HG02981 (cell line): Measurements from ENCODE around the gene CDC42BPG.

Experiments
- ATAC-seq: cut with Tn5 transposase; IDR thresholded peaks from one replicate; pipeline ENCODE4 v1.9.1; 2021; ENCODE audit warnings: mild to moderate bottlenecking, moderate library complexity; ENCODE audit not compliant: unreplicated experiment

CDC42BPG gene

GRCh38 chr11:64844330-64845128 lies at the start of gene CDC42BPG:
TSS of gene CDC42BPG (minus strand) at chr11:64844653. CDS start at chr11:64844569, 84 bp downstream.
- ATAC-seq: no peak

- no peak for ATAC-seq
Observed at GRCh38 chr11:64893194-64894069, 49.0 kb upstream of the CDC42BPG start.

DNA sequence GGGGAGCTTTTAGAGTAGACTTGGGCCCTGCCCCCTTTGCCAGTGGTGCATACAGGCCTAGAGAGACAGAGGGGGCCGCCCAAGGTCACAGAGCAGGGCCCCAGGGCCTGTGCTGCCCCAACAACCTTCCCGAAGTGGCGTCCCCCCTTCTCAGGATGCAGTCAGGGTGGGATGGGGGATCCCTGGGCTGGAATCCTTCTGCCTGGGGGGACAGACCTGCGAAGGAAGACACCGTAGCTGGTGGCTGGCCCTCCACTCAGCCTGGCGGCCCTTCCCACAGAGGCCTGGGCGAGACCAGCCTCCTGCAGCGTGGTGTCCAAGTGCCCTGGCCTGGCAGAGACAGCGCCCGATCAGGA lies 48.4 kb upstream of the CDC42BPG start:
- no peak for ATAC-seq

DNA sequence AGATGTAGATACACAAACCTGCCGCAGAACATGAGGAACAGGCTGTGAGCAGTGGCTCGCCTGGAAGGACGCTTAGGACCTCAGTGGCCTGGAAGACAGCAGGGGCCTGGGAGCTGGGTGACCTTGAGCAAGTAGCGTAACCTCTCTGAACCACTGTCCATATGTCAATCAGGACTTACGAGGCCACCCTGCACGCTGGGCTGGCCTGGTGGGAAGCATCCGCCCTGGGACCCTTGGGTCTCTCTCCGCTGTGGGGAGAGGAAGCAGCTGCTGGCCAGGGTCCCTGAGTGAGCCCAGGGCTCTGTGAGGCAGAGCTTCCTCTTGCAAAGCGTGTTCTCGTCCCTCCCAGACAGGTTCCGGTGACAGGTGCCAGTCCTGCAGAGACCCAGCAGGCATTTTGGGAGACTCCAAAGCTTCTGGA lies 48.0 kb upstream of the CDC42BPG start:
- no peak for ATAC-seq

DNA sequence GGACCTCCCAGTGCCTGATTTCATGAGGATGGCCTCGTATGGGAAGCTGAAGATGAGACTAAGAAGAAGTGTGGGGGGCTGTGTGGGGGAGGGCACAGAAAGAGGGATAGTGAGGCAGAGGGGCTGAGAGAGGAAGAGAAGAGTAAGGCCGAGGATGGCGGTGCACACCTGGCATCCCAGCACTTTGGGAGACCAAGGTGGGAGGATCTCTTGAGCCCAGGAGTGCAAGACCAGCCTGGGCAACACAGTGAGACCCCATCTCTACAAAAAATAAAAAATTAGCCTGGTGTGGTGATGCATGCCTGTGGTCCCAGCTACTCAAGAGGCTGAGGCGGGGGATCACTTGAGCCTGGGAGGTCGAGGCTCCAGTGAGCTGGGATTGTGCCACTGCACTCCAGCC lies 47.4 kb upstream of the CDC42BPG start:
- ATAC-seq: no peak

DNA sequence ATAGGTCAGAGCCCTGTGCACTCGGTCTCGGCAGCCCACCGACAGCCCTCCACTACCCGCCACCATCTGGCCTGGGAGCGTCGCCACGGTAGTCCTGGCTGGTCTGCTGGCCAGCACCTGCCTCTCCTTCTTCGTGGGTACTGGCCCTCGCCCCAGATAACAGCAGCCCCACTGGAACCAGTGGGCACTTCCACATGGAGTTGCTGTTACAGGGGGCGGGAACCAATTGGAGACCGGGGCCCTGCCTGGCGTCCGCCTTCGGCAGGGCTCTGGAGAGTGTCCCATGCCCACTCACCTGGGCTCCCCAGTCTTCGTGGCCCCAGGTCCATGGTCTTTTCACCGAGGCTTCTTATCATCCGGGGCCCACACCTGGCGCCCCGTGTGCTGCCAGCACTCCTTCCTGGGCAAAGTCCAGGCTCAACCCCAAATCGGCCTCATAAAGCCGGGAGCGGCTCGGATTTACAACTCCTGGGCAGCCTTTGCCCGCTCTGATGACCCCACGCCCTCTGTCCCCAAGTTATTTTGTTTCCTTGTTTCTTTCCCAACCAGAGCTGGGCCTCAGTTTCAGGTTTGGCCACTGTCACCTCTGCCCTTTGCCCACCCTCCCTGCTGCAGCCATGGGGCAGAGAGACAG lies 46.9 kb upstream of the CDC42BPG start:
- ATAC-seq: no peak

GRCh38 chr11:64890522-64890939 lies 46.1 kb upstream of the CDC42BPG start:
- ATAC-seq: no peak

- no peak for ATAC-seq
Observed at GRCh38 chr11:64888729-64889511, 44.5 kb upstream of the CDC42BPG start.

DNA sequence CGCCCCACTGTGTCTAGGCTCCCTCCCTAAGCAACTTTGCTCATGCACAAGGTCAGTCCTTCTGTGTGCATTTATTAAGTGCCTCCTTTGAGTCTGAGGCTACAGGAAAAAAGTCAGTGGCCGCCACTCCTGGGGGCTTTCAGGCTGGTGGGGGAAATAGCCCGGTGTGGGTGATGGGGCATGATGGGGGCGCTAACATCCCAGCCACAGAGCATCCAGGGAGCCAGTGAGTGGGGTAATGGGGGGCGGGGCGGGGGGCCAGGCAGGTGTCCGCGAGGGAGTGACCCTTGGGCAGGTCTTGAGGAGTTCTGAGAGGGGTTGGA lies 43.9 kb upstream of the CDC42BPG start:
- ATAC-seq: no peak

- peak; percentile 70 for ATAC-seq
Observed at GRCh38 chr11:64887757-64888405, 43.4 kb upstream of the CDC42BPG start.

- ATAC-seq: no peak
Observed at GRCh38 chr11:64887234-64887756, 42.8 kb upstream of the CDC42BPG start.

GRCh38 chr11:64885367-64886286 lies 41.2 kb upstream of the CDC42BPG start:
- ATAC-seq: no peak

GRCh38 chr11:64884019-64884418 lies 39.6 kb upstream of the CDC42BPG start:
- no peak for ATAC-seq

GRCh38 chr11:64883575-64883974 lies 39.1 kb upstream of the CDC42BPG start:
- no peak for ATAC-seq

DNA sequence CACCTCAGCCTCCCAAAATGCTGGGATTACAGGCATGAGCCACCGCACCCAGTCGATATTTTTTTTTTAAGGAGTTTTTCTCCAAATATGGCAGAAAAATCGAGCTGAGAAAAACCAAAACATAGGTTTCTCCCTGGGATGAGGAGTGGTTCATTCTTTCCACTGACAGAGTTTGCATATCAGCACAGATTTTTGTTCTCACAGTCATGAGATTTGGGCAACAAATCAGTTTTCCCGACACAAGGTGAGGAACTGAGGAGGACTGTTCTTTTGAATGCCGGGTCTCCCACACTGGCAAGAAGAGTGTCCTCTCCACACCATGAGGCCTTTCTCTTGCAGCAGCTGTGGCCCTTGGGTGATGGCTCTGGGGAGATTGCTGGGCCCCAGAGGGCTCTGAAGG lies 37.8 kb upstream of the CDC42BPG start:
- ATAC-seq: no peak

DNA sequence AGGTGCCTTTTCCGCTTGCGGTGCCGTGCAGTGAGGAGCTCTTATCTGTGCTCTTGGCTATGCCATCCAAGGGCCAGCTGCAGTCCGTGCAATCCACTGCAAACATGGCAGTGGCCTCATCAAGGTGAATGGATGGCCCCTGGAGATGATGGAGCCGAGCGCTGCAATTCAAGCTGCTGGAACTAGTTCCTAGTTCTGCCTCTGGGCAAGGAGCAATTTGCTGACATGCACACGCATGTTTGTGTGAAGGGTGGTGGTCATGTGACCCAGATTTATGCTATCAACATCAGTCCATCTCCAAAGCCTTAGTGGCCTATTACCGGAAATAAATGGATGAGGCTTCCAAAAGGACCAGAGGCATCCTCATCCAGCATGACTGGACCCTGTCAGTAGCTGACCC lies 37.0 kb upstream of the CDC42BPG start:
- ATAC-seq: no peak

DNA sequence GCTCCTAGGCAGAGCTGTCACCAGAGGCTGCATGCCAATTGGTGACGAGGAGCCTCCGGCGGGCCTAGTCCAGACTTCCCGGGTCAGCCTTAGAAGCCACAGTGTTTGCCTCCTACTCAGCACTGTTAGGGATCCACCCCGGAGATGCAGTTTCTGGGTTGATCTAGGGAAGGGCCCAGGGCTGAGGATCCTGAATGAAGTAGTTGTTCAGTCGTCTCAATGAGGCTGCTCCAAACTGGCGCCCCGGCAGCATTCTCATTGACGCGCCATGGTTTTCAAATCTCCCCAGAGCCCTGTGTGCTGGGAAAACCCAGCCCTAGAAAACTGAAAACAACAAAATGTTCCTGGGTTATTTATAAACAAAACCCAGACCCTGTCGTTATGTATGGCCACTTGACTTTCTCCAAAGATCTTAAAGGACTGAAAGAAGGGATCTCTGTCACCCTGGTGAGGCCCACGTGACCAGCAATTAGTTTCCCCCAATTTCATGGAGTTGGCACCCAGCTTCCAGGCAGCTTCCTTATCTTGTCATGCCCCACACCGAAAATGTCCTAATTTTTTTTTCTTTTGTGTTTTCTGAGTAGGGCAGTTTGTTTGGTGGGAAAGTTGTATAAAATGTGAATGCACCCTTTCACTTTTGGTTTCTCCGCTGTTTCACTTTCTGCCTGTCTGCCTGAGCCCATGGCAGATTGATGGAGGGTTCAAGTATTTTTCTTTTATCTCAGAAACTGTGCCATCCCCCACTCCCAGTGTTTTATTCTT lies 36.0 kb upstream of the CDC42BPG start:
- no peak for ATAC-seq

DNA sequence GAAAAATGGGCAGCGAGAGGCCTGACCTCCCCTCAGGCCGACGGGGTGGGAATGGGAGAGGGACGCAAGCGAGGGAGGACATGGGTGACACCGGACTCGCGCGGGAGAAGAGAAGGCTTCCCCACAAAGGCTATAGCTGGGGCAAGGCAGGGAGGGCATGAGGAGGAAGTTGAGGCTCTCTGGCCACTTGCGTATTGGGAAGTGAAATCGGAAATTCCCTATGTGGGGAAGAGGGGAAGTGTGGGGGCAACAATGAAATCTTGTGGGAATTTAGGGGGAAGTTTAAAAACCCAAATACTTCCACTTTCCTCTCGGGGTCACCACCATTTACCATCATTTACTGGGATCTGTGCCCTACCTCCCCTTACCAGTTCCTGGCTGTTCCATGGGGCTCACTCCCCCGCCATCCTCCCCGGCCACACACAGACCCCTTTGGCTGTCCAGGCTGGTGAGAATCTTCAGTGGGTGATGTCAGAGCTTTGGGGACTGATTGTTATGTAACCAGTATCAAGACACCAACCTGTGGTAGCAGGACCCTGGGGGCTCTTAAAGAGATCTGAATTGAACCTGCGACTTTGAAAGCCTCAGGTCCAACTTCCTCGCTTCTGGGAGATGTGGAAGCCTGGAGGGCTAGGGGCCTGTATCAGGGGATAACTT lies 34.9 kb upstream of the CDC42BPG start:
- ATAC-seq: no peak
